ENCODE measurements around the gene TSPAN9.
A peak's percentile ranks its signal among the peaks of the same experiment; 100 is the strongest.

Gene TSPAN9

GRCh38 chr12:3155702-3156370 is 78.7 kb downstream of the TSPAN9 start:
- TF ChIP-seq CTCF (IDR thresholded peaks at IDR 0.05; ENCODE audit: low read depth, low read length, missing control alignments): no peak
- in situ Hi-C loops (cut with HindIII; ENCODE audit: low pct_ligation_motif_present, low sequenced_read_pairs): no loop called here

DNA sequence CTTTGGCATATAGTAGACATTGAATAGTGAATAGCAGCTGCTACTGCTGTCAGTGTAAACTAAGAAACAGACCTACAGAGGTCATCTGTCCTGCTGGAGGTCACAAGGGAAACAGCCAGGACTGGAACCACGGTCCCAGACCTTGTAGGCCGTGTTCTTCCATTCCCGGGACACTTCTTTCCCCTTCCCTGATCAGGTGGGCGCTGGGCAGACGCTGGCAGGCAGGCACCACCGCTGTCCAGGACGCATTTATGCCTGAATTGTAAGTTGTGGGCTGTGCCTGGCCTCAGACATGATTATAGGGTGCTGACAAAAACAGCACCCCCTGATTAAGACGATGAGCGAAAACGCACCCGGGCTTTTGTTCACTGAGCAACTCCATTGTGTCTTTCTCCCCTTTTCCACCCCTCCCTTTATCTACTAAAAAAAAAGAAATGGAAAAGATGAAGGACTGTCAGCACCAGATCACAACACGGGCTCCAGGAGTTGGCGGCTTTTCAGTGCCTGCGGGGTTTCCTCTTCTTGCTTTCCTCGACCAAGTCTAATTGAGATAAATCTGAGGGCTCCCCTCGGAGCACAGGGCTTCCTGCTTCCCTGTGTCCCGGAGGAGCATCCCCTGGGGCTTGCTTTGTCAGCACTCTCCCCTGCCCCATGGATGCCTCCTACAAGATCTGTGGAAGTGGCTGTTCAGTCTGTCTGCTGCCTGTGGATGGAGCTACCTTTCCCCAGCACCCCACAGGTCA is 80.6 kb downstream of the TSPAN9 start:
- no peak overlapping the region for H3K4me3 ChIP-seq (ENCODE audit: low read depth, low read length)
- H3K27ac ChIP-seq: no peak overlapping the region
- in situ Hi-C loops (cut with HindIII; ENCODE audit: low pct_ligation_motif_present, low sequenced_read_pairs): no loop called here
- no peaks in the 10 kb centered on the region for H3K36me3 ChIP-seq (replicated peaks)
- TF ChIP-seq CTCF (IDR thresholded peaks at IDR 0.05; ENCODE audit: low read depth, low read length, missing control alignments): no peak
- DNase-seq: no peak
- H3K27me3 ChIP-seq (replicated peaks): no peaks in the 10 kb centered on the region

More at GRCh38 chr12:3155702-3156370, 78.7 kb downstream of the TSPAN9 start:
- Histone ChIP-seq H3K27me3 (replicated peaks) (no peaks in the 10 kb centered on the region), H3K4me3 (ENCODE audit: low read depth, low read length) (no peak overlapping the region), H3K36me3 (replicated peaks) (no peaks in the 10 kb centered on the region), H3K27ac (no peak overlapping the region)
- DNase-seq: no peak

DNA sequence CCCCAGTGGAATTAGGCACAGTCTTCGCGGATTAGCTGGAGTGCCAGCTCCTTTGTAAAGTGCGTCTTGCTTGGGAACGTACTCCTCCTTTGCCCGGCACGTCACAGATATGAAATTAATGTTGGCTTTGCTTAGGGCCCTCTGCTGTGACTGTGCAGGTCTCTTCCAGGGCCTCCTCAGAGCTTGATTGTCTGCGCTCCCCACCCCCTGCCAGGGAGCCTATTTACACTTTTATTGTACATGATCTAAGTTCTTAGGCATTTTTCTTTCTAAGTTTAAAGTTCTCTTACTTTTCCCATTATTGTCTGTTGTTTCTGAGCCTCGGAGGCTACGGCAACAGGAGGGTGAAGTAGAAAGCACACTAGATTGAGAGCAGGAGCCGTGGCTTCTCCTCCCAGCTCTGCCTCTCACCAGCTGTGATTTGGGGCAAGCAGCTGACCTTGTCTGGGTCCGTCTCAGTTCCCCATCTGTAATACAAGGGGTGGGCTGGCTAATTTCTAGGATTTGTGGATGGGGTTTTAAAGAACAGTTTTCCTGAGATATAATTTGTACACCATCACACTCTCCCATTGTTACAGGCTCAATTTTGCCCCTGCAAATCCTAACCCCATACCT is 81.8 kb downstream of the TSPAN9 start:
- Histone ChIP-seq H3K36me3 (replicated peaks) (no peaks in the 10 kb centered on the region), H3K27me3 (replicated peaks) (no peaks in the 10 kb centered on the region), H3K27ac (peak overlapping the region; percentile 56), H3K4me3 (ENCODE audit: low read depth, low read length) (no peak overlapping the region)
- peak; percentile 77 for DNase-seq
- TF ChIP-seq CTCF (IDR thresholded peaks at IDR 0.05; ENCODE audit: low read depth, low read length, missing control alignments): no peak
- in situ Hi-C loops (cut with HindIII; ENCODE audit: low pct_ligation_motif_present, low sequenced_read_pairs): no loop called here

DNA sequence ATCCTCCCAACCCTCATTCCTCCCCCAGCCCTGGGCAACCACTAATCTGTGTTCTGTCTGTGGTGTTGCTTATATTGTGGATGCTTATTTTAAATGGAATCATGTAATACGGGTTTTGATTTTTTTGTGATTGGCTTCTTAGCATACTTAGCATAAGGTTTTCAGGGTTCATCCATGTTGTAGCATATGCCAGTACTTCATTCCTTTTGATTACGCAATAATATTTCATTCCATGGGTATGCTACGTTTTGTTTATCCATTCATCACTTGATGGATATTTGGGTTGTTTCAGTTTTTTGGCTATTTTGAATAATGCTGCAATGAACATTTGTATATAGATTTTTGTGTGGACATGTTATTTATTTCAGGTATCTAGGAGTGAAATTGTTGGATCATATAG is 82.9 kb downstream of the TSPAN9 start:
- Histone ChIP-seq H3K4me3 (ENCODE audit: low read depth, low read length) (no peak overlapping the region), H3K36me3 (replicated peaks) (no peaks in the 10 kb centered on the region), H3K27me3 (replicated peaks) (no peaks in the 10 kb centered on the region), H3K27ac (no peak overlapping the region)
- in situ Hi-C loops (cut with HindIII; ENCODE audit: low pct_ligation_motif_present, low sequenced_read_pairs): no loop called here
- no peak for DNase-seq
- TF ChIP-seq CTCF (IDR thresholded peaks at IDR 0.05; ENCODE audit: low read depth, low read length, missing control alignments): no peak

DNA sequence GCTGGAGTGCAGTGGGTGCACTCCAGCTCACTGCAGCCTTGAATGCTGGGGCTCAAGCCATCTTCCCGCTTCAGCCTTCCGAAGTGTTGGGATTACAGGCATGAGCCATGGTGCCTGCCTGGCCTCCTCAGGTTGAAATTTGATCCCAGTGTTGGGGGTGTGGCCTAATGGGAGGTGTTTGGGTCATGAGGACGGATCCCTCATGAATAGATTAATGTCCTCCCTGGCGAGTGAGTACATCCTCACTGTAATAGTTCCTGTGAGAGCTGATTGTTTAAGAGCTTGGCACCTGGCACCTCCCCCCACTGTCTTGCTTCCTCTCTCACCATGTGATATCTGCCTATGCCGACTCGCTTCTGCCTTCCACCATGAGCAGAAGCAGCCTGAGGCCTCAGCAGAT is 84.7 kb downstream of the TSPAN9 start:
- Histone ChIP-seq H3K4me3 (ENCODE audit: low read depth, low read length) (no peak overlapping the region), H3K27me3 (replicated peaks) (no peaks in the 10 kb centered on the region), H3K27ac (no peak overlapping the region), H3K36me3 (replicated peaks) (no peaks in the 10 kb centered on the region)
- no peak for TF ChIP-seq CTCF (IDR thresholded peaks at IDR 0.05; ENCODE audit: low read depth, low read length, missing control alignments)
- in situ Hi-C loops (cut with HindIII; ENCODE audit: low pct_ligation_motif_present, low sequenced_read_pairs): no loop called here
- DNase-seq: no peak

All from brain microvascular endothelial cell (primary cell).